Esophagus muscularis mucosa (tissue), 4 donors: ENCODE measurements around the gene FFAR2. TPM values are rescaled to one million over a fixed set of nuclear protein-coding genes. Genes with fewer than 3 reads are reported as not detected.
"Not testable (repeated sequence)": the region's sequence is repeated elsewhere in the genome, so short reads cannot be mapped to it uniquely, and the experiment has no call there.

Experiments used
- DNase-seq: peaks from one replicate; pipeline ENCODE4 v3.0.0-alpha.2; 2017; ENCODE audit errors: extremely low spot score
- H3K27ac ChIP-seq, 4 donors: fragments of 200-600 bp; sonication (generic); replicated peaks in 1 of 4; 1 replicate in 3 of 4; 2 replicates in 1 of 4; pipeline ENCODE4 v1.5.1; 2016 to 2019; ENCODE audit warnings: mild to moderate bottlenecking in 1 of 4
- H3K27me3 ChIP-seq, 4 donors: fragments of 200-600 bp; sonication (generic); one replicate each; pipeline versions ENCODE4 v1.5.1 to v1.6.0; 2016 to 2019
- H3K36me3 ChIP-seq, 4 donors: fragments of 200-600 bp; sonication (generic); one replicate each; pipeline ENCODE4 v1.5.1; 2016 to 2019
- H3K4me1 ChIP-seq, 4 donors: fragments of 200-600 bp; sonication (generic); one replicate each; pipeline ENCODE4 v1.5.1; 2016 to 2019
- H3K4me3 ChIP-seq, 4 donors: fragments of 200-600 bp; sonication (generic); 1 replicate in 2 of 4; 2 replicates in 2 of 4; pipeline ENCODE4 v1.5.1; 2016 to 2019; ENCODE audit warnings: mild to moderate bottlenecking in 4 of 4, moderate library complexity in 1 of 4
- H3K9me3 ChIP-seq, 4 donors: fragments of 200-600 bp; sonication (generic); 1 replicate in 3 of 4; 2 replicates in 1 of 4; pipeline ENCODE4 v1.5.1; 2016 to 2019
- EP300 ChIP-seq: sonication (generic); formaldehyde crosslinking; IDR thresholded peaks from one replicate; pipeline ENCODE4 v1.6.1; 2017; ENCODE audit warnings: antibody characterized with exemption
- POLR2A ChIP-seq: fragments of 450-650 bp; IDR thresholded peaks from one replicate; pipeline ENCODE4 v1.6.1; 2017; ENCODE audit warnings: antibody characterized with exemption, moderate library complexity, mild to moderate bottlenecking, low read depth
- POLR2AphosphoS5 ChIP-seq, 2 donors: sonication (generic); formaldehyde crosslinking; IDR thresholded peaks; one replicate each; pipeline ENCODE4 v1.6.1; 2017; ENCODE audit warnings: antibody characterized with exemption in 2 of 2
- WGBS: methylation state at CpG from one replicate; pipeline ENCODE4 v1.1.5; 2018; 5-methylcytosine and 5-hydroxymethylcytosine counted together
- intact Hi-C: fragments of 100-400 bp; cut with DNase I; formaldehyde crosslinking; loops from one replicate; pipeline ENCODE4 v1.15.1; 2023
- total RNA-seq, 4 donors: library from RNA; depleted of rRNA; stranded (reverse); fragments of >200 nt; gene quantifications; one replicate each; pipeline versions ENCODE4 v1.1.0 to v1.2.1, GENCODE V29; 2016
- TF ChIP-seq, protein P1 (sequence below), 3 experiments: fragments of 200-600 bp in 2 of 3; fragments of 450-650 bp in 1 of 3; sonication (generic) in 2 of 3; IDR thresholded peaks; one replicate each; pipeline ENCODE4 v1.5.1; 2017 to 2019; ENCODE audit warnings: antibody characterized with exemption in 3 of 3, mild to moderate bottlenecking in 2 of 3, moderate library complexity in 1 of 3

Gene FFAR2
- total RNA-seq, 4 donors from 2014 or later = 1.7 TPM; not detected in 3

DNA sequence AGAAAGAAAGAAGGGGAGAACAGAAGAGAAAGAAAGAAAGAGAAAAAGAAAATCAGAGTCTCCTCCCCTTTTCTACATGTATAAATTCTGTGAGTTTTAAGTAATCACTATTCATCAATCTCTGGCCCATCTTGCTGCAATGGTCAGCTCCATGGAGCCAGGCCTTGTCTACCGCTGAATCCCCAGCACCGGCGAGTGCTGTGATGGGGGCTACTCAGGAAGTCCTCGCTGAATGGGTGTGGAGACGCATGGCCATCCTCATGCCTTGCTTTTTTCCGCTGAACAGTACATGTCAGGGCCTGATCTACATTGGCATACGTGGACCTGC, 47.3 kb upstream of the FFAR2 start:
- Histone ChIP-seq H3K27ac (no peak overlapping the region), H3K27me3 (peaks cover 0 to 18% (median 0%) of the 10 kb centered on the region in 4 donors), H3K4me1 (no peaks in the 10 kb centered on the region), H3K4me3 (no peak overlapping the region), H3K9me3 (no peaks in the 10 kb centered on the region), H3K36me3 (no peaks in the 10 kb centered on the region)
- 90% methylated on average over 7 of the region's 7 CpGs for WGBS
- intact Hi-C loops = no loop called here
- TF ChIP-seq, protein P1, sequence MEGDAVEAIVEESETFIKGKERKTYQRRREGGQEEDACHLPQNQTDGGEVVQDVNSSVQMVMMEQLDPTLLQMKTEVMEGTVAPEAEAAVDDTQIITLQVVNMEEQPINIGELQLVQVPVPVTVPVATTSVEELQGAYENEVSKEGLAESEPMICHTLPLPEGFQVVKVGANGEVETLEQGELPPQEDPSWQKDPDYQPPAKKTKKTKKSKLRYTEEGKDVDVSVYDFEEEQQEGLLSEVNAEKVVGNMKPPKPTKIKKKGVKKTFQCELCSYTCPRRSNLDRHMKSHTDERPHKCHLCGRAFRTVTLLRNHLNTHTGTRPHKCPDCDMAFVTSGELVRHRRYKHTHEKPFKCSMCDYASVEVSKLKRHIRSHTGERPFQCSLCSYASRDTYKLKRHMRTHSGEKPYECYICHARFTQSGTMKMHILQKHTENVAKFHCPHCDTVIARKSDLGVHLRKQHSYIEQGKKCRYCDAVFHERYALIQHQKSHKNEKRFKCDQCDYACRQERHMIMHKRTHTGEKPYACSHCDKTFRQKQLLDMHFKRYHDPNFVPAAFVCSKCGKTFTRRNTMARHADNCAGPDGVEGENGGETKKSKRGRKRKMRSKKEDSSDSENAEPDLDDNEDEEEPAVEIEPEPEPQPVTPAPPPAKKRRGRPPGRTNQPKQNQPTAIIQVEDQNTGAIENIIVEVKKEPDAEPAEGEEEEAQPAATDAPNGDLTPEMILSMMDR (IDR thresholded peaks at IDR 0.05) = no peak
- TF ChIP-seq EP300 (no peak), POLR2A (no peak), POLR2AphosphoS5 (IDR thresholded peaks at IDR 0.05) (no peak)
- no peak for DNase-seq

DNA sequence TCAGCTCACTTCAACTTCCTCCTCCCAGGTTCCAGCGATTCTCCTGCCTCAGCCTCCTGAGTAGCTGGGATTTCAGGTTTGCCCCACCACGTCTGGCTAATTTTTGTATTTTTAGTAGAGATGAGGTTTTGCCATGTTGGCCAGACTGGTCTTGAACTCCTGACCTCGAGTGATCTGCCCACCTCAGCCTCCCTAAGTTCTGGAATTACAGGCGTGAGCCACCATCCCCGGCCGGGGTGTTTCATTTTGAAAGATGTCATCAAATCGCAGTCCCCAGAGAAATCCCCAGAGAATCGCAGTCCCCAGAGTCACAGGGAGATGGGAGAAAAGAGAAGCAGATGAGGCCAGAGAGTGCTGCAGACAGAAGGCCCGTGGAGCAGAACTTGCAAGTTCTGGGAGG, 46.6 kb upstream of the FFAR2 start:
- DNase-seq, H3K27ac ChIP-seq, H3K9me3 ChIP-seq, intact Hi-C loops, H3K36me3 ChIP-seq, H3K4me1 ChIP-seq, H3K4me3 ChIP-seq: not testable (repeated sequence)
- H3K27me3 ChIP-seq = peaks cover 0 to 18% (median 0%) of the 10 kb centered on the region in 4 donors
- 87% methylated on average over 9 of the region's 9 CpGs for WGBS

DNA sequence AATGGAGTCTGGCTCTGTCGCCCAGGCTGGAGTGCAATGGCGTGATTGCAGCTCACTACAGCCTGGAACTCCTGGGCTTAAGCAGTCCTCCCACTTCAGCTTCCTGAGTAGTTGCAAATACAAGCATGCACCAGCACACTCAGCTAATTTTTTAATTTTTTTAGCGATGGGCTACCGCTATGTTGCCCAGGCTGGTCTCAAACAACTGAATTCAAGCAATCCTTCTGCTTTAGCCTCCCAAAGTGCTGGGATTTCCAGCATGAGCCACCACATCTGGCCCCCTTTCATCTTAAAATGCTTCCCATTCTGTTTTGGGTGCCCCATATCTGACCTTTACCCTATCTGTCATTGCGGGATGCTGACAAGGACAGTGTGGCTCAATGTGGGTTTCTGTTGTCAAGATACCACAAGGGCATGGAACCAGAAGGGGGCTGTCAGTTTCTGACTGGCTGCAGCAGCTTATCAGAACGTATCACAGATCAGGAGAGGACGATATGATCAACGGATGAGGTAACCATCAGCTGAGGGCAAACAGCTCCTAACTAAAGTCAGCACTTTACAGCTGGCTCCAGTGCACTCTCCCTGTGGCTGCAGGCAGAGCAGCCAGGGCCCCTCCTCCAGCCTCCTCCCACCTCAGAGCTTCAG, 44.8 kb upstream of the FFAR2 start:
- Histone ChIP-seq H3K27ac (no peak overlapping the region), H3K36me3 (no peaks in the 10 kb centered on the region), H3K4me3 (no peak overlapping the region), H3K4me1 (no peaks in the 10 kb centered on the region), H3K9me3 (no peaks in the 10 kb centered on the region), H3K27me3 (peaks cover 0 to 18% (median 0%) of the 10 kb centered on the region in 4 donors)
- 84% methylated on average over 8 of the region's 8 CpGs for WGBS
- intact Hi-C loops = no loop called here
- no peak for DNase-seq
- TF ChIP-seq EP300 = no peak
- TF ChIP-seq, protein P1 (IDR thresholded peaks at IDR 0.05) = no peak
- TF ChIP-seq POLR2A = no peak
- TF ChIP-seq POLR2AphosphoS5 (IDR thresholded peaks at IDR 0.05) = no peak

DNA sequence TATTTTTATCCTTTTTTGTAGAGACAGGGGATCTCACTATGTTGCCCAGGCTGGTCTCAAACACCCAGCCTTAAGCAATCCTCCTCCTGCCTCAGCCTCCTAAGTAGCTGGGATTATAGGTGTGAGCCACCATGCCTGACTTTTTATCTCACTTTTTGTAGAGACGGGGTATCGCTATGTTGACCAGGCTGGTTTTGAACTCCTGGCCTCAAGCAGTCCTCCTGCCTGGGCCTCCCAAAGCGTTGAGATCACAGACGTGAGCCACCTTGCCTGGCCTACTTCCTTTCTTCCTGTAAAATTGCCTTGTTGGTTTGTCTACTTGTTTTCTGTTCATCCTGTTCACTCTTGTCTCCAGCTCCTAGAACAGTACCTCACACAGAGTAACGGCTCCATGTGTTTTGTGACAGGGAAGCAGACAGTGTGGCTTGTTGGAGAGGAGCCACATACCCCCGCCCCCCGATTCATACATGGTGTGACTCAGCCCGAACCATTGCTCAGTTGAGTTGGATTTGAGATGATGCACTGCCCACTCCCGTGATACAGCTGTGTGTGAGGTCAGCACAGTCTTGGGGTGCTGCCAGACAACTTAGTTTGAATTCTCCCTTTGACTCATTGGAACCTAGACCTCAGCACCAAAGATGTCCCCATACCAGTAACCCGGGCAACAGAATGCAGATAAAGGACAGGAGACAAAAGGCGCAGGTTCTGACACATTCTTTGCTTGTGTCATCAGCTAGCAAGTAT, 43.0 kb upstream of the FFAR2 start:
- DNase-seq = no peak
- Histone ChIP-seq H3K4me3 (no peak overlapping the region), H3K27ac (no peak overlapping the region), H3K27me3 (peaks cover 0 to 18% (median 0%) of the 10 kb centered on the region in 4 donors), H3K4me1 (no peaks in the 10 kb centered on the region), H3K36me3 (no peaks in the 10 kb centered on the region), H3K9me3 (no peaks in the 10 kb centered on the region)
- intact Hi-C loops = no loop called here
- TF ChIP-seq, protein P1 (IDR thresholded peaks at IDR 0.05) = no peak
- TF ChIP-seq POLR2A (no peak), EP300 (no peak)
- 63% methylated on average over 11 of the region's 11 CpGs for WGBS

DNA sequence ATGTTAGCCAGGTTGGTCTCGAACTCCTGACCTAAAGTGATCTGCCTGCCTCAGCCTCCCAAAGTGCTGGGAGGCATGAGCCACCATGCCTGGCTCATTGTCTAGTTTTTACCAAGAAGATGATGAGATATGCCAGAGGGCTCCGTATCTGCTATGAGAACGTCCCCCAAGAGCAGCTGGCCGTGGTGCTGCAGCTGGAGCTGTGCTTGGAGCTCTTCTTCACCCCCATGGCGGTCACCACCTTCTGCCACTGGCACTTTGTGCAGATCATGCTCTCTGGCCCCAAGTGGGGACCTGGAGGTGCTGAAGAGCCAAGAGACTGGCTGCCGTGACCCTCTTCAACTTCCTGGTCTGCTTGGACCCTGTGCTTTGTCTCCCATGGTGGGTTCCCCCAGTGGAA, 40.4 kb upstream of the FFAR2 start:
- intact Hi-C loops = no loop called here
- Histone ChIP-seq H3K4me3 (no peak overlapping the region), H3K9me3 (no peaks in the 10 kb centered on the region), H3K27ac (no peak overlapping the region), H3K4me1 (no peaks in the 10 kb centered on the region), H3K27me3 (peaks cover 0 to 25% (median 0%) of the 10 kb centered on the region in 4 donors), H3K36me3 (no peaks in the 10 kb centered on the region)
- WGBS = 74% methylated on average over 6 of the region's 6 CpGs
- DNase-seq = no peak
- TF ChIP-seq POLR2A (no peak), EP300 (no peak), POLR2AphosphoS5 (IDR thresholded peaks at IDR 0.05) (no peak)
- TF ChIP-seq, protein P1 (IDR thresholded peaks at IDR 0.05) = no peak
